SH-SY5Y (cell line): Measurements from ENCODE around the gene SMYD4.

Source experiments
- GATA2 ChIP-seq: IDR thresholded peaks from 2 replicates; pipeline ENCODE4 v1.6.1; 2011; ENCODE audit warnings: mild to moderate bottlenecking, low read depth, low read length
- GATA3 ChIP-seq: IDR thresholded peaks from 2 replicates; pipeline ENCODE4 v1.6.1; 2011; ENCODE audit warnings: low read depth, mild to moderate bottlenecking, low read length, moderate library complexity

DNA sequence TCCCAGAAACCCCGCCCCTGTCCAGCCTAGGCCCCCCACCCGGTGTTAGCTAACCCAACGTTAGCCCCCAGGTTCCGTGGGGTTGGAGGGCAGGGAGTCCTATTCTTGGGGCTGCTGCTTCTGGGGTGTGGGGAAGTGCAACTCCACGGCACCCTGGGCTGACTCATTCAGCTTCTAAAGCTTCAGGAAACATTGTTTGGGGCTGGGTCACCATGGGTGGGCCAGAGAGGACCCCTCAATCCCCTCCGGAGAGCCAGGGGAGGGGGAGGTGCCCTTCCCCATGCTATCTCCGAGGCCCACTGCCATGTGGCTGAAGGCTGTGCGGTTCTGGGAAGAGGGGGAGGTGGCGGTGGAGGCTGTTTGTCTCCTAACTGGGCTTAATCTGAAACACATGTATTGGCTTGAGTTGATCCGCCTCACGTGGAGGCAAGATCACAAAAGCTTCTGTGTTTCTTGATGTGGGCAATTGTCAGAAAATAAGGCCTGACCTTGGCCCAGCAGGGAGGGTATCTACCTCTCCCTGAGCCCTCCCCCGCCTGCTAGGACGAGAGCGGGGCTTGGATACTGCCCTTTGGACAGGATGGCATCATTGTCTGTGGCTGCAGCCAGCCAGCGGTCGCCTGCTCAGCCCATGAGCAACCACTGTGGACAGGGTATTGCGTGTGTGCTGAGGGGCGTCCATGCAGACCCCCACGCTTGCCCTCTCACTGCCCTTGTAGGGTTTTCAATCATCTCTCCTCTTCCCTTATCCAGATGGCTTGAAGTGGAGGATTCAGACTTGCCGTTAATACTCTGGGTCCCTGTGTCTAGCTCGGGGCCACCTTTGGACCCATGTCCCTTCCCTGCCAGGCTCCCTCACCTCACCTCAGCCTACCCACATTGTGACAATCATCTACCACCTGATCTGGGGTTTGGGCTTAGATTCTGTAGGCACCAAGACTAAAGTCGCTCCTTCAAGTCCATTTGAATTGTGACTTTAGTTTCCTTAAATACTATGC lies 66.5 kb downstream of the SMYD4 start:
- TF ChIP-seq GATA3: no peak
- peak; percentile 58 for TF ChIP-seq GATA2
